GM19239 (cell line): ENCODE data around the gene TRANK1.
"Not testable (repeated sequence)": the region's sequence is repeated elsewhere in the genome, so short reads cannot be mapped to it uniquely, and the experiment has no call there.

Experiments
- DNase-seq: peaks from one replicate; pipeline ENCODE4 v3.0.0; 2011; ENCODE audit warnings: low spot score; ENCODE audit not compliant: insufficient read length
- FAIRE-seq: peaks from 2 replicates; lab custom pipeline; 2011; peaks lifted over from hg19 to GRCh38; lab: Jason Lieb, UNC

The TRANK1 gene

DNA sequence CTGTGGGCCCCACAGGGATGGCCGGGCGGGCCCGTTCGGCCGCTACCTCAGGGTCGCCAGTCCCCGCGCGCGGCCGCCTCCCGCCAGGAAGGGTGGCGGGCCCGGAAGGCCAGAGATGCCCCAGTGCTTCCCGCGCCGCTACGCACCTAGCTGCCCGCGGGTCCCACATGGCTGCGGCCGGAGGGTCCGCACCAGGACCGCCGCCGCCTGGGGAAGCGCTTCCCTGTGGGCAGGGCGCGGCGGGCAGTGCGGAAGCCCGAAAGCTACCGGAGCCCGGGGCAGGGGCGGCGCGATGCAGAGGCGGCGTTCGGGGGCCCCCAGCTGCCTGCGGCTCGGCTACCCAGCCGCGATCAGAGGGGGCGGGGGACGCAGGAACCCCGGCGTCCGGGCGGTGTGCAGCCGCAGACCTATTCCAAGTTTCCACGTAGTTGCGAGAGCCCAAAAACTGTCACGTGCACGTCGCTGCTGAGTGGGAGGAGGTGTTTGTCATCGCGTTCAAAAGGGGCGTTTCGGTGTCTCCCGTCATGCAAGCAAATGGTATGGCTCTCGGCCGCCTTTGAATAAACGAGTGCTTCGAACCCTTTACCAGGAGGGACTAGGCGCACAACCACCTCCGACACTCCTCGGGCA is at the start of gene TRANK1:
TSS of gene TRANK1 (minus strand) at position 414 of the 630 bp plus-strand sequence. CDS start at position 169, 245 bp downstream.
- peak; percentile 53 for DNase-seq
- peak; percentile 33 for FAIRE-seq

DNA sequence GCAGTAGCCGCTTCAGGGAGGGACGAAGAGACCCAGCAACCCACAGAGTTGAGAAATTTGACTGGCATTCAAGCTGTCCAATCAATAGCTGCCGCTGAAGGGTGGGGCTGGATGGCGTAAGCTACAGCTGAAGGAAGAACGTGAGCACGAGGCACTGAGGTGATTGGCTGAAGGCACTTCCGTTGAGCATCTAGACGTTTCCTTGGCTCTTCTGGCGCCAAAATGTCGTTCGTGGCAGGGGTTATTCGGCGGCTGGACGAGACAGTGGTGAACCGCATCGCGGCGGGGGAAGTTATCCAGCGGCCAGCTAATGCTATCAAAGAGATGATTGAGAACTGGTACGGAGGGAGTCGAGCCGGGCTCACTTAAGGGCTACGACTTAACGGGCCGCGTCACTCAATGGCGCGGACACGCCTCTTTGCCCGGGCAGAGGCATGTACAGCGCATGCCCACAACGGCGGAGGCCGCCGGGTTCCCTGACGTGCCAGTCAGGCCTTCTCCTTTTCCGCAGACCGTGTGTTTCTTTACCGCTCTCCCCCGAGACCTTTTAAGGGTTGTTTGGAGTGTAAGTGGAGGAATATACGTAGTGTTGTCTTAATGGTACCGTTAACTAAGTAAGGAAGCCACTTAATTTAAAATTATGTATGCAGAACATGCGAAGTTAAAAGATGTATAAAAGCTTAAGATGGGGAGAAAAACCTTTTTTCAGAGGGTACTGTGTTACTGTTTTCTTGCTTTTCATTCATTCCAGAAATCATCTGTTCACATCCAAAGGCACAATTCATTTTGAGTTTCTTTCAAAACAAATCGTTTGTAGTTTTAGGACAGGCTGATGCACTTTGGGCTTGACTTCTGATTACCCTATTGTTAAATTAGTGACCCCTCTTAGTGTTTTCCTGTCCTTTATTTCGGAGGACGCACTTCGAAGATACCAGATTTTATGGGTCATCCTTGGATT is 48.8 kb upstream of the TRANK1 start, which contains the start of gene MLH1:
TSS of gene MLH1 (plus strand) at position 193 of the 958 bp plus-strand sequence. CDS start at position 223, 30 bp downstream.
- DNase-seq (peak; percentile 57), FAIRE-seq (peak; percentile 100)

DNA sequence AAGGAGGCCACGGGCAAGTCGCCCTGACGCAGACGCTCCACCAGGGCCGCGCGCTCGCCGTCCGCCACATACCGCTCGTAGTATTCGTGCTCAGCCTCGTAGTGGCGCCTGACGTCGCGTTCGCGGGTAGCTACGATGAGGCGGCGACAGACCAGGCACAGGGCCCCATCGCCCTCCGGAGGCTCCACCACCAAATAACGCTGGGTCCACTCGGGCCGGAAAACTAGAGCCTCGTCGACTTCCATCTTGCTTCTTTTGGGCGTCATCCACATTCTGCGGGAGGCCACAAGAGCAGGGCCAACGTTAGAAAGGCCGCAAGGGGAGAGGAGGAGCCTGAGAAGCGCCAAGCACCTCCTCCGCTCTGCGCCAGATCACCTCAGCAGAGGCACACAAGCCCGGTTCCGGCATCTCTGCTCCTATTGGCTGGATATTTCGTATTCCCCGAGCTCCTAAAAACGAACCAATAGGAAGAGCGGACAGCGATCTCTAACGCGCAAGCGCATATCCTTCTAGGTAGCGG is 48.0 kb upstream of the TRANK1 start, which contains the start of gene EPM2AIP1:
TSS of gene EPM2AIP1 (minus strand) at position 326 of the 520 bp plus-strand sequence. CDS start at position 272, 54 bp downstream.
- DNase-seq (peak; percentile 74), FAIRE-seq (no peak)

GRCh38 chr3:36991923-36992805 is 47.3 kb upstream of the TRANK1 start:
- peak; percentile 71 for FAIRE-seq

GRCh38 chr3:36991147-36991546 is 46.3 kb upstream of the TRANK1 start:
- FAIRE-seq: peak; percentile 89
- DNase-seq: no peak

More at GRCh38 chr3:36991923-36992805, 47.3 kb upstream of the TRANK1 start:
- DNase-seq: no peak

DNA sequence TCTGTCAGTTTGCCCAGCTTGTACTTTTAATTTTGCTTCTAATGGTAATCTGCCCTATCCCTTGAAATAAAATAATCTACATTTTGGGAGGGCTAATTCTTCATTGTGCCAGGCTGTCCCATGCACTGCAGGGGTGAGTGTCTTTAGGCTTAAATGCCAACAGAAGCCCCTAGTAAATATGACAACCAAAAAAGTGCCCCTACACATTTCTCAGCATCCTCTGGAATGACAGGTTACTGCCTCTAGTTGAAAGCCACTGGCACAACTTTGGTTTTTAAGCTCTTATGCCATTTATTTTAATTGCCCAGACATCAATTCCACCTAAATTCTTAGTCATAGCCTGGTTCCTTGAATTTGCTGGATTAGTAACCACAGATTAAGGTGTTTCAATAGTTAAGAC is 44.7 kb upstream of the TRANK1 start:
- no peak for DNase-seq
- FAIRE-seq: no peak

DNA sequence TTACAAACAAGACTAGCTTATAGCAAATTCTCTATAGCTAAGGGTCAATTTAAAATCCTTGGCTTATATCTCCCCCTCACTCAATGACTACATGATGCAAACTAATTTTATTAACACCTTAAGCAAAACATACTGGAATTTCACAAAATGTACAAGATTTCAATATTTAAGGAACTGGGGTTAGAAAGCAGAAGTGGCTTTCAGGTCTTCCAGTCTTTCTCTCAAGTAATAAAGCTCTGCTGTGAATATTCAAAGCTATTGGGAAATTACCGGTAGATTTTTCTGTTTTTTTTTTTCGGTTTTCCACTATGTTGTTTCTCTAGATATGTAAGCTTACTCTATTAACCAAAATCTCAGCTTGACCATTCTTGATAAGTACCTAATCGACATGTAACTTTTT is 44.2 kb upstream of the TRANK1 start:
- DNase-seq (no peak), FAIRE-seq (no peak)

DNA sequence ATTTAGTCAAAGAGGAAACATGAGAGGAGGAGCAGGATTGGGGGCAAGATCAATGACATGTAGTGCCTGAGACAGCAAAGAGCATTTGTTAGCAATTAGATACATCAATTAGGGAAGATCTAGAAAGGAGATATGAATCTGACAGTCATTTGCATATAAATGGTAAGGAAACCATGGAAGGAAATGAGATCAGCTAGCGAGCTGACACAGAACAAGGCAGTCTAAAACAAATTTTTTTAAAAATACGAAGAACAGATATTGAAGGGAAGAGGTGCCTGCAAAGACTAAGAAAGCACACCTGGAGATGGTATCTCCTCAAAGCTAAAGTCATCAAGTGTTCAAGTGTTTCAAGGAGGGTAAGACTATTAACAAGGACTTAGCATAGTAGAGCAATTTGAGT is 43.5 kb upstream of the TRANK1 start:
- DNase-seq: no peak
- FAIRE-seq: no peak

- DNase-seq (no peak), FAIRE-seq (no peak)
These were observed 36.2 kb upstream of the TRANK1 start for GRCh38 chr3:36981006-36981405.

DNA sequence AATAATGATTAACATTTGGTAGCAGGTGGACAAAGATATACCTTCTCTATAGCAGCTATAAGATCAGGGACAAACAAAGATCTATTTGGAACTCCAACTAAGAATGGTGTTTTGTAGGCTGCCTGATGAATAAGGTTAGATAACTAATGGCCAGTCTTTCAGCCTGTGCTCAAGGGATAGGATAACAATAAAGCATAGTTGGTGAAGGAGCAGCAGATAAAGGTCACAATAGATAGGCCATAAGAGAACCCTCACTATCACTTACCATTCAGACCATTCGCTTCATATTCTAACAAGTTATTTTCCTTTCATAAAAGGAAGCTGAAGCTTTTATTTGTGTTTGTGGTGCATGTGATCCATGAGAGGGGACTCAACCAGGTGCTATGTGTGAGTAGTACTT is 28.3 kb upstream of the TRANK1 start:
- DNase-seq (no peak), FAIRE-seq (no peak)

- DNase-seq: no peak
These were observed 27.3 kb upstream of the TRANK1 start for GRCh38 chr3:36972163-36972562.

DNA sequence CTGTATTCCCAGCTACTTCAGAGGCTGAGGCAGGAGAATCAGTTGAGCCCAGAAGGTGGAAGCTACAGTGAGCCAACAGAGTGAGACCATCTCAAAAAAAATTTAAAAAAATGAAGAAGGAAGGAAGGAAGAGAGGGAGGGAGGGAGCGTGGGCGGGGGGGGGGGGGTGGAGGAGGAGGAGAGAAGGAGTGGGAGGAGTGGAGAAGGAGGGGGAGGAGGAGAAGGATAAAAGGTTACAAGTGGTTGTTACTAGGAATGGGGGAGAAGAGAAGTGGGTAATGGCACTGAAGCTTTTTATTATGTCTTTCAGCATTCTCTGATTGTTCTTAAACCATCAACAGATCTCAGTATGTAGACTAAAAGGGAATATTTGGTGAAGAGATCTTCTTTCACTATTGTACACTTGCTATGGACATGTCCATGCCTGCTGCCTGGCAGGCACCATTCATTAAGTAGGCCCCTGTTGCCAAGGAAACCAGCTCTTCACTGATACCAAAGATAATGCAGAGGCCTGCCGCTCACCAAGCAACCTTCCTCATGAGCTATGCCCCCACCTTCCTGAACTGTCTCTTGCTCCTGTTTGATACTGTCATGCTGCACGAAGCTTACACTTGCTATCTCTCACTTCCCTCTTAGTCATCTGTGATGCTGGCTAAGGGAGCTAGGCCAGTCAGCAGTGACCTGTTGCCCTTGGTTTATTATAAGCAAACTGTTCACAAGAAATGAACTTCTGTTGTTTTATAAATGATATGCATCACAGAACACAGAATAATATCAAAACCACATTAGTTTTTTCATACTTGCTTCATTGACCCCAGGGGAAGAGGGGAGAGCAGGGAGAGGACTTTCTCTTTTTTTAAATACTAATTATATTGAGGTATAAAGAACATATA is 24.9 kb upstream of the TRANK1 start:
- FAIRE-seq: peak; percentile 85
- peak; percentile 48 for DNase-seq

More at GRCh38 chr3:36972163-36972562, 27.3 kb upstream of the TRANK1 start:
- FAIRE-seq: no peak

GRCh38 chr3:36969085-36969484 is 24.2 kb upstream of the TRANK1 start:
- DNase-seq: no peak
- no peak for FAIRE-seq

- FAIRE-seq (no peak), DNase-seq (no peak)
These were observed 20.6 kb upstream of the TRANK1 start for GRCh38 chr3:36965440-36965839.

GRCh38 chr3:36964817-36965216 is 20.0 kb upstream of the TRANK1 start:
- no peak for DNase-seq
- no peak for FAIRE-seq

- FAIRE-seq (no peak), DNase-seq (no peak)
These were observed 19.5 kb upstream of the TRANK1 start for GRCh38 chr3:36964331-36964730.

- not testable (repeated sequence) for DNase-seq, FAIRE-seq
These were observed 18.2 kb upstream of the TRANK1 start for GRCh38 chr3:36963008-36963407.

DNA sequence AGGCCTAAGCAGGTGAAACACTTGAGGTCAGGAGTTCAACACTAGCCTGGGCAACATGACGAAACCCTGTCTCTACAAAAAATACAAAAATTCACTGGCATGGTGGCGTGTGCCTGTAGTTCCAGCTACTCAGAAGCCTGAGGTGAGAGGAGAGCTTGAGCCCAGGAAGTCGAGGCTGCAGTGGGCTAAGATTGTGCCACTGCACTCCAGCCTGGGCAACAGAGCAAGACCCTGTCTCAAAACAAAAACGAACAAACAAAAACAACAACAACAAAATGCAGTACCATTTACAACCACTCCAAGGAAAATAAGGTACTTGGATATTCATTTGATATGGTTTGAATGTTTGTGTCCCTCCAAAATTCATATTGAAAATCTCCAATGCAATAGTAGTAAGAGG is 15.6 kb upstream of the TRANK1 start:
- no peak for DNase-seq
- no peak for FAIRE-seq

DNA sequence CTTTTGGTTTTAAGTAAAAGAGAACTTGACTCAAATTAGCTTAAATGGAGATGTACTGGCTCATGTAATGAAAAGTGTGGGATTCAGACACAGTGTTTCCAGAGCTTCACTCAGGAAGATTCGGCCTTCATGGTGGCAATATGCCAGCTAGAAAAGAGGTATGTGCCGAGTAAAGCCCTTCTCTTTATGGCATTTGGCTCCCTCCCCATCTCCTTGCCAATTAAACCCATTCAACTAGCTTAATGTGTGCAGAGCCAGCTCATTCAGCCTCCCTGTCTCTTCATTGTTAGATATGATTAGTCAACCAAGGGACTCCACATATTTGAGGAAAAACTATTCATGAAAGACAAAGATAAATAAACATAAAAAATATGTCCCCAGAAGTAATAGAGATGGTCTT is 15.0 kb upstream of the TRANK1 start:
- DNase-seq (no peak), FAIRE-seq (no peak)
